Activated CD4-positive, alpha-beta T cell treated with anti-CD3 and anti-CD28 coated beads, Interleukin-2, amount 50 U/mL, for 1 hour (primary cell): ENCODE measurements around the gene POU2AF1.

Experiments
- DNase-seq: peaks from one replicate; pipeline ENCODE4 v3.0.0-alpha.2; 2020

POU2AF1 gene

GRCh38 chr11:111378861-111379601, at the start of gene POU2AF1:
Gene POU2AF1, minus strand, starts transcription at chr11:111379275. Its CDS starts 98 bp downstream, at chr11:111379177.
- peak; percentile 59 for DNase-seq

- no peak for DNase-seq
Measured at GRCh38 chr11:111428113-111428876, 49.2 kb upstream of the POU2AF1 start.

- DNase-seq, result no peak
Measured at GRCh38 chr11:111427471-111427912, 48.4 kb upstream of the POU2AF1 start.

- DNase-seq, result no peak
Measured at GRCh38 chr11:111426617-111427016, 47.5 kb upstream of the POU2AF1 start.

- DNase-seq, result no peak
Measured at GRCh38 chr11:111423250-111423615, 44.2 kb upstream of the POU2AF1 start.

- peak; percentile 37 for DNase-seq
Measured at GRCh38 chr11:111422494-111423249, 43.6 kb upstream of the POU2AF1 start.

- no peak for DNase-seq
Measured at GRCh38 chr11:111421251-111421650, 42.2 kb upstream of the POU2AF1 start.

GRCh38 chr11:111419641-111420327, 40.7 kb upstream of the POU2AF1 start:
- DNase-seq, result no peak

GRCh38 chr11:111419181-111419580, 40.1 kb upstream of the POU2AF1 start:
- no peak for DNase-seq

GRCh38 chr11:111418436-111418787, 39.3 kb upstream of the POU2AF1 start:
- DNase-seq, result no peak

GRCh38 chr11:111417766-111418435, 38.8 kb upstream of the POU2AF1 start:
- DNase-seq, result no peak

GRCh38 chr11:111417011-111417765, 38.1 kb upstream of the POU2AF1 start:
- DNase-seq, result no peak

GRCh38 chr11:111416231-111416960, 37.3 kb upstream of the POU2AF1 start:
- DNase-seq, result no peak

- DNase-seq, result no peak
Measured at GRCh38 chr11:111414936-111415335, 35.9 kb upstream of the POU2AF1 start.

GRCh38 chr11:111414267-111414931, 35.3 kb upstream of the POU2AF1 start:
- no peak for DNase-seq

GRCh38 chr11:111413849-111414248, 34.8 kb upstream of the POU2AF1 start:
- no peak for DNase-seq

- DNase-seq, result no peak
Measured at GRCh38 chr11:111412293-111412692, 33.2 kb upstream of the POU2AF1 start.

- DNase-seq, result no peak
Measured at GRCh38 chr11:111411456-111411855, 32.4 kb upstream of the POU2AF1 start.

- no peak for DNase-seq
Measured at GRCh38 chr11:111410951-111411350, 31.9 kb upstream of the POU2AF1 start.

GRCh38 chr11:111409915-111410314, 30.8 kb upstream of the POU2AF1 start:
- no peak for DNase-seq
